Central memory CD8-positive, alpha-beta T cell (primary cell): Measurements from ENCODE around the gene AMBP.

Source experiments
- ATAC-seq: fragments of 150-1000 bp; cut with Tn5 transposase; replicated peaks from 2 replicates; pipeline ENCODE4 v1.10.0; 2022; ENCODE audit warnings: mild to moderate bottlenecking, moderate FRiP score, moderate number of reproducible peaks; ENCODE audit not compliant: poor library complexity, severe bottlenecking; ENCODE audit errors: extremely low read depth
- DNase-seq, 2 donors: peaks; one replicate each; pipeline ENCODE4 v3.0.0; 2021; ENCODE audit warnings: low spot score in 2 of 2
- H3K27ac Mint-ChIP-seq: one replicate; pipeline ENCODE4 v1.8.0; 2022; ENCODE audit warnings: low read depth, mild to moderate bottlenecking, moderate library complexity, mixed read lengths
- H3K27me3 Mint-ChIP-seq: one replicate; pipeline ENCODE4 v1.8.0; 2022; ENCODE audit warnings: mixed read lengths
- H3K36me3 Mint-ChIP-seq: one replicate; pipeline ENCODE4 v1.8.0; 2022; ENCODE audit warnings: mild to moderate bottlenecking, moderate library complexity, mixed read lengths; ENCODE audit not compliant: insufficient read depth
- H3K4me1 Mint-ChIP-seq: one replicate; pipeline ENCODE4 v1.8.0; 2022; ENCODE audit warnings: mixed read lengths
- H3K4me3 Mint-ChIP-seq: one replicate; pipeline ENCODE4 v1.8.0; 2022; ENCODE audit warnings: mild to moderate bottlenecking, moderate library complexity, mixed read lengths
- H3K9me3 Mint-ChIP-seq: one replicate; pipeline ENCODE4 v1.8.0; 2022; ENCODE audit warnings: mixed read lengths

Gene AMBP

DNA sequence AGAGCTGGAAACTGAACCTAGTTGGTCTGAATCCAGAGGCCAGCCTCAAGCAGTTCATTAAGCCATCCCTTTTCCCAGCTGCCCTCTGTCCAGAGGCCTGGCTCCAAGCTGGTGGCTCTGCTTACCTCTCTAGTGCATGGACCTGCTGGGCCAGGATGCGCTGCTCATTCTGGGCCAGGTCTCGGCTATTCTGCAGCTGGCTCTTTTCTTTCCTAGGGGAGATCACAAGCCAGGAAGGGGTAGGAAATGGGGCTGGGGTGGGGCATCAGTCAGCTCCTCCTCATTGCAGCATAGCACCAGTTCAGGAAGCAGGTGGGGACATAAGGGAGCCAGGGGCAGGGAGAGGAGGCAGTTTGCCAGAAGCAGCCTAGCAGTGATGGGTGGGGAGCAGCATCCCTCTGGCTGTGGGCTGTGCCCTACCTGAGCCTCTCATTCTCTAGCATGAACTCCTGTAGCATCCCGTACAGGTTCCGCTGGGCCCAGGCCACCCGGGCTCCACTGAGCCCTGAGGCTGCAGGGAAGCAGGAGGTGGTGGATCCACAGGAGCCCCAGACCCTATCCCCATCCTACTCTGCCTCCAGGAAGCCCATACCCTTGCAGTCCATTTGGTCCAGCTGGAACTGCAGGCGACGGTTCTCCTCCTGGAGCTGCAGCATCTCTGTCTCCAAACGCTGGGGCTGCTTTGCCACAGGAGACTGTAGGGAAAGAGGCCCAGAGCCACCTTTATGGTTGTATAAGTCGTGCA is 15.8 kb upstream of the AMBP start:
- DNase-seq (no peak), ATAC-seq (no peak)
- Mint-ChIP-seq H3K4me3 (no peak overlapping the region), H3K36me3 (no peaks in the 10 kb centered on the region), H3K4me1 (peaks cover 5% of the 10 kb centered on the region), H3K9me3 (no peaks in the 10 kb centered on the region), H3K27me3 (peaks cover 61% of the 10 kb centered on the region), H3K27ac (no peak overlapping the region)

DNA sequence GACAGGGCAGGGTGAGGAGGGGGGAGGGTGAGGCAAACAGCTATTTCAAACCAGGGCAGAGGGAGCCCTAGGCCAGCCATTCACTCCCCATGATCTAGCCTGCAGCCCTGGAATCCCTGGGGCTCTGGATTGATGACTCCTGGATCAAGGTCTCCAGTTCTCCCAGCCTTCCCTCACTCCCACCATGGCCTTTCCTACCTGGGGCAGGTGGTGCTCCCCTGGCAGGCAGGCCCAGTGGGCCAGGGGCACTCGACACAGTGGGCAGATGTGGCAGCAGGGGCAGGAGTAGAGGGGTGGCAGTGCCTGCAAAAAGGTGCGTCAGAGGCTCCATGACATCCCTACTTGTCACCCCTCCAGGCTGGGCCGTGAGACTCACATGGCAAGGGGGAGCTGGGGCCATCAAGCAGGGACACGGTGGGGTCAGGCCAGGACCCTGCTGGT is 15.0 kb upstream of the AMBP start:
- DNase-seq: no peak
- Mint-ChIP-seq H3K9me3 (no peaks in the 10 kb centered on the region), H3K4me3 (no peak overlapping the region), H3K4me1 (peaks cover 5% of the 10 kb centered on the region), H3K27ac (no peak overlapping the region), H3K27me3 (peaks cover 58% of the 10 kb centered on the region), H3K36me3 (no peaks in the 10 kb centered on the region)
- no peak for ATAC-seq

DNA sequence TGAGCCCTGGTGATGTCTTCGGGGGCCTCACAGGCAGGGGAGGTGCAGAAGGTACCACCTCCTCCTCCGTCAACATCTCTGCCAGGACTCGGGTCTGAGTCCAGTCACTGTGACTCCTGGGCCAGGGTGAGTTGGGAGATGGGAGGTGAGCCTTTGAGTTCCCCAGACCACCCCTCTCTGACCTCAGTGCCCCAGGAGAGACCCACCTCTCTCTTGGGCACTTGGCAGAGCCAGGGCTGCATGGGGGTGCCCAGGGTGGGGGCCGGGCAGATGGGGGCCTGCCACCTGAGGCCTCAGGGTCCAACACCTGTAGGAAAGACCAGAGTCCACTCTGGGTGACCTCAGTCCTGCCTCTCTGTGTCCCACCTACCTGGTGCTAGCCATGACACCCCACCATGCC is 14.2 kb upstream of the AMBP start:
- peaks cover 54% of the 10 kb centered on the region for H3K27me3 Mint-ChIP-seq
- H3K36me3 Mint-ChIP-seq: no peaks in the 10 kb centered on the region

DNA sequence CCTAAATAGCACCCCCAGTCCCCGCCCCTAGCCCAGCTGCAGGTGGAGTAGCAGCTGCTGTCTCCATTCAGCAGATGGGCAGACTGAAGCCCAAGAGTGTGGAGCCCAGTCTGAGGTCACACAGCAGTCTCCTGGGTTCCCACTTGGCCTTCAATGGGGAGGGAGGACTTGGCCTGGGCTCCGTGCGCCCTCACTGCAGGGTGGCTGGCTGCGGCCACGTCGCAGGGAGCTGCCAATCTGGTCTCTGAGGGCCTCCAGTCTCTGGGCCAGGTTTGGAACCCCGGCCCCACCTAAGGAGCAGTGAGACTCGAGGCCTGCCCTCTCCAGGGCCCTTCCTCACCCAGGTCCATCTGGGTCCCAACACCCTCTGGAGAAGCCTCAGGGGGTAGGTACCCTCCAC is 13.6 kb upstream of the AMBP start:
- H3K36me3 Mint-ChIP-seq: no peaks in the 10 kb centered on the region
- ATAC-seq: no peak
- peaks cover 54% of the 10 kb centered on the region for H3K27me3 Mint-ChIP-seq

More for the DNA sequence above, 14.2 kb upstream of the AMBP start:
- Mint-ChIP-seq H3K4me3 (no peak overlapping the region), H3K9me3 (no peaks in the 10 kb centered on the region), H3K27ac (no peak overlapping the region), H3K4me1 (peaks cover under 1% of the 10 kb centered on the region)
- DNase-seq (no peak), ATAC-seq (no peak)

DNA sequence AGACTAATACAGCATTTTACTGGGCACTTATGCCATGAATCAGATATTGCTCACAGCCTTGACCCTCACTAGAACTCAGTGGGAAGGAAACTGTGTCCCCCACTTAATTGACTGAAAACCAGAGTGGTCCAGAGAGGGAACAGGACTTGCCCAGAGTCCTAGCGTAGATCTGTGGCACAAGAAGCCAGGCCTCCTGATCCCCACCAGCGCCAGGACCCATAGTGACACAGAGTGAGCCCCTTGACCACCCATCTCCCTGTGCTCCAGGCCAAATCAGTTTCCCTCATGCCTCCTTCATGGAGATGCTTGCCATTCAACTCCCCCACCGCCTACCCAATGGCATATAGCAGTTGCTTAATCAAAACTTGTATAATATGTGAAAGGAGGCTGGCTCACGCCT is 12.7 kb upstream of the AMBP start:
- Mint-ChIP-seq H3K36me3 (no peaks in the 10 kb centered on the region), H3K9me3 (no peaks in the 10 kb centered on the region), H3K4me3 (no peak overlapping the region), H3K27ac (no peak overlapping the region), H3K4me1 (no peaks in the 10 kb centered on the region), H3K27me3 (peaks cover 54% of the 10 kb centered on the region)
- DNase-seq: no peak
- ATAC-seq: no peak

More for the DNA sequence above, 13.6 kb upstream of the AMBP start:
- H3K4me1 Mint-ChIP-seq: no peaks in the 10 kb centered on the region
- no peaks in the 10 kb centered on the region for H3K9me3 Mint-ChIP-seq
- DNase-seq: no peak
- no peak overlapping the region for H3K27ac Mint-ChIP-seq
- H3K4me3 Mint-ChIP-seq: no peak overlapping the region

DNA sequence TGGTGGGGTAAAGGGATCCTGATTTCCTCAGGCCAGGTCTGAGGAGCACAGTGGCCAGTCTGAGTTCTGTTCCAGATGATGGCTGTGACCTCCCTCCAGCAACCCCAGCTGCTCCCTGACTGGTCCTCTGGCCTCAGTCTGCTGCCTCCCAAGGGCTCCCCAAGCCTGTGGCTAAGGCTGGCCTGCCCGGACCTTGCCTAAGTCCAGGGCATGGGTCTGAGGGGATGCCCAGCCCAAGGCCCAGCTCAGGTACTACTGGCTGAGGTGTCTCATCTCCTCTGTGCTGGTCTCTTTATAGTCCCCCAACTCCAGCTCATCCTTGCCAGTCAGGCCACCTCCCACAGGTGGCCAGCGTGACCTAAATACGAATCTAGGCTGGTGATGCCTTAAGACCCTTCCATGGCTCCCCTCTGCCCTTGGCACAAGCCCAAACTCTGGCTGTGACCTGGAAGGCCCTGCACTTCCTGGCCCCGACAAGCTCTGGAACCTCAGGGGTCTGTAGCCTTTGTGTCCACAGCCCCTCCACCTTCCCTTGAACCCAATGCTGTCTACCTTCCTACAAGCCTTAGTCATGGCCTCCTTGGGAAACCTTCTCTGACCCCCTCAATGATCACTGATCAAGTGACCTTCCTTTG is 11.2 kb upstream of the AMBP start:
- no peak for ATAC-seq
- H3K27ac Mint-ChIP-seq: peak overlapping the region; percentile 68

DNA sequence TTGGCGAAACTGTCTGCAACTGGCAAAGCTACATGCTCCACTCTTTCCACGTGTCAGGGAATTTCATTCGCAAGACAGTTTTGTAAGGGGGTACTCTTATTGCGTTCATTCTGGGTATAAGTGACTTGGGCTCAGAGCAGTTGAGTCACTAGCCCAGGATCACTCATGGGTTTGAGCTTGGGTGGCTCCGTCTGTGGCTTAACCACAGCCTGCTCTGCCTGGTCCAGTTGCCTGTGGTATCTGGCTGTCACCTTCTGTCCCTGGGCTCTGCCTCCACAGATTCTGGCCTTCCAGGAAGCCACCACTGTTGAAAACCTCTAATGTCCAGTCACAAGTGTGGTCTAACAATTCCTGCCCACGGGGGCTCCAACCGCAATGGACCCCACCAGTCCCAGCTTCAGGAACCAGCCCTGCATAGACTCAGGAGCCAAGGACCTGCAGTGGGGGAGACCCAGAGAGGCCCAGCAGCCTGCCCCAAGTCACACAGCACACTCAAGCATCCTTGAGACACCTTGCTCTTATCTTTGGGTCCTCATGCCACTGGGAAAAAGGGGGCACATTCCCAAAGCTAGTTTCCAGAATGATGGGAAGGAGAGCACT is 10.6 kb upstream of the AMBP start:
- DNase-seq: no peak
- H3K27ac Mint-ChIP-seq: no peak overlapping the region
- peaks cover 37% of the 10 kb centered on the region for H3K27me3 Mint-ChIP-seq
- no peak for ATAC-seq
- no peak overlapping the region for H3K4me3 Mint-ChIP-seq
- H3K9me3 Mint-ChIP-seq: no peaks in the 10 kb centered on the region
- H3K36me3 Mint-ChIP-seq: no peaks in the 10 kb centered on the region
- no peaks in the 10 kb centered on the region for H3K4me1 Mint-ChIP-seq

More for the DNA sequence above, 11.2 kb upstream of the AMBP start:
- Mint-ChIP-seq H3K4me3 (no peak overlapping the region), H3K9me3 (no peaks in the 10 kb centered on the region), H3K36me3 (no peaks in the 10 kb centered on the region), H3K27me3 (peaks cover 40% of the 10 kb centered on the region), H3K4me1 (no peaks in the 10 kb centered on the region)
- DNase-seq: no peak

DNA sequence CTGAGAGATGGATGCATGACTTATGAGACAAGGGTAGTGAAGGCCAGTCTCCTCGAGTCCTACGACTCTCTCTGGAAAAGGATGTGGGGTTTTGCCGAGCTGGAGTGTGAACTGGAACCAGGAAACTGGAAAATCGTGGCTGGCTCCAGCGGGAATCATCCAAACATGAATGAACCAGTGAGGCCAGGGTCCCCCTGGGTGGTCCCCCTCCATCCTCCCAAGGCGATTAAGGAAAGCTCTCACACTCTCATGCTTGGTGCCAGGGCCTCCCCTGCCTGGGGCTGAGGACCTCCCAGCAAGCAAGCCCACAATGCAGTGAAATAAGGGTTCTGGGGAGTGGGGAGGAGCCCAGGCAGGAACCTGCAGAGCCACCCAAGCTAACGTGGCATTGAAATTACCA is 9.6 kb upstream of the AMBP start:
- ATAC-seq: no peak
- no peak for DNase-seq
- Mint-ChIP-seq H3K4me1 (no peaks in the 10 kb centered on the region), H3K27ac (no peak overlapping the region), H3K9me3 (no peaks in the 10 kb centered on the region), H3K4me3 (no peak overlapping the region), H3K27me3 (peaks cover 37% of the 10 kb centered on the region), H3K36me3 (no peaks in the 10 kb centered on the region)

DNA sequence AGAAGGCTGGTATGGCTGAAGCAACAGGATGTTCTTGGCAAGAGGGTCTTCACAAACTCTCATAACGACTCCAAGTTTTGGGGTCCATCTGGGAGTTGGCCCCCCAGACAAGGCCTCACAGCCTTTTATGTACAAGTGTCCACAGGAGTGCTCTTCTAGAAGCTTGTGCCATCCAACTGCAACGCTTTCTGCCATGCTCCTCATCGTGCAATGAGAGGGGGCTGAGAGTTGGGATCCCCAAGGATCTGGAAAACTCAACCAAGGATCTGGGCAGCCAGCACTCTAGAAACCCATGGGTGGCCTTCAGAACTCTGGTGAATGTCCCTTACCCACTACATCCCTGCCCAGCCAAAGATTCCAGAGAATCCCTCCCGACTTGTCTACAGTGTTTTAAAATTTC is 8.5 kb upstream of the AMBP start:
- no peaks in the 10 kb centered on the region for H3K36me3 Mint-ChIP-seq
- H3K9me3 Mint-ChIP-seq: no peaks in the 10 kb centered on the region
- H3K4me1 Mint-ChIP-seq: no peaks in the 10 kb centered on the region
- H3K4me3 Mint-ChIP-seq: no peak overlapping the region
- H3K27me3 Mint-ChIP-seq: peaks cover 37% of the 10 kb centered on the region
- DNase-seq (no peak), ATAC-seq (no peak)
- H3K27ac Mint-ChIP-seq: no peak overlapping the region

DNA sequence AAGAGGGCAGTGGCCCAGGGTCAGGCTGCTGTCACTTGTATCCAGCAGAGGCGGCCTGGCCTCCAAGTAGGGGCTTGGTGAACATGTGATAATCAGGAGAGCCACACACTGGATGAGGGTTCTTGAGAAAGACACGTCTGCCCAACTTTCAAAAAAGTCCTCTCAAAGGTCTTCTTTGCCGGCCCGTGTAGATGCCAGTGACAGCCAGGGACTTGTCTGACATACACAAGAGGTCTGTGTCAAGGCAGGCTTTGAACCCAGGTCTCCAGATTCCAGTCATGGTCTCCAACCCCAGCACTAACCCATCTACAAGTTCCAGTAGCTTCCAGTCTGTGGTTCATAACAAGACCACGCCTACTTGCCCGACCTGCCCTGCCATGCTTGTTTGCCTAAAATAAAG is 7.9 kb upstream of the AMBP start:
- H3K4me1 Mint-ChIP-seq: no peaks in the 10 kb centered on the region
- DNase-seq (no peak), ATAC-seq (no peak)
- H3K27me3 Mint-ChIP-seq: peaks cover 37% of the 10 kb centered on the region
- no peaks in the 10 kb centered on the region for H3K36me3 Mint-ChIP-seq
- H3K4me3 Mint-ChIP-seq: no peak overlapping the region
- no peak overlapping the region for H3K27ac Mint-ChIP-seq
- no peaks in the 10 kb centered on the region for H3K9me3 Mint-ChIP-seq

DNA sequence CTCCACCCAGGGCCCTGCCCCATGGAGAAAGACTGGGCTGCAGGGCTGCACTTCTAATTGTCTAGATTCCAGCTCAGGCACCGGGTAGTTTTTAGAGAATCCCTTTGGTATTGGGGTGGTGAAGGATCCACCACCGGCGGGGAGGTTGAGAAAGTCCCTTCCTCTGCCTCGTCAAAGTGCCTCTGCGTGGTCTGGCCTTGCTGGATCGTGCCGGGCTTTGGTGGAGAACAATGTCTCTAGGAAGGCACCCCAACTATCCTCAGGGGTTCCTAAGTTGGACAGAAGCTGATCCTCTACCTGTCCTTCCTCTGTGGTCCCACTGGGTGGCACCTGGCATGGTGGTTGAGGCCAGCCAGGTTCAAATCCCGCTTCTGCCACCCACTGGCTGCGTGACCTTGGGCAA is 7.3 kb upstream of the AMBP start:
- DNase-seq (no peak), ATAC-seq (no peak)
- Mint-ChIP-seq H3K27ac (no peak overlapping the region), H3K27me3 (peaks cover 31% of the 10 kb centered on the region), H3K36me3 (no peaks in the 10 kb centered on the region), H3K9me3 (no peaks in the 10 kb centered on the region), H3K4me1 (no peaks in the 10 kb centered on the region), H3K4me3 (no peak overlapping the region)

DNA sequence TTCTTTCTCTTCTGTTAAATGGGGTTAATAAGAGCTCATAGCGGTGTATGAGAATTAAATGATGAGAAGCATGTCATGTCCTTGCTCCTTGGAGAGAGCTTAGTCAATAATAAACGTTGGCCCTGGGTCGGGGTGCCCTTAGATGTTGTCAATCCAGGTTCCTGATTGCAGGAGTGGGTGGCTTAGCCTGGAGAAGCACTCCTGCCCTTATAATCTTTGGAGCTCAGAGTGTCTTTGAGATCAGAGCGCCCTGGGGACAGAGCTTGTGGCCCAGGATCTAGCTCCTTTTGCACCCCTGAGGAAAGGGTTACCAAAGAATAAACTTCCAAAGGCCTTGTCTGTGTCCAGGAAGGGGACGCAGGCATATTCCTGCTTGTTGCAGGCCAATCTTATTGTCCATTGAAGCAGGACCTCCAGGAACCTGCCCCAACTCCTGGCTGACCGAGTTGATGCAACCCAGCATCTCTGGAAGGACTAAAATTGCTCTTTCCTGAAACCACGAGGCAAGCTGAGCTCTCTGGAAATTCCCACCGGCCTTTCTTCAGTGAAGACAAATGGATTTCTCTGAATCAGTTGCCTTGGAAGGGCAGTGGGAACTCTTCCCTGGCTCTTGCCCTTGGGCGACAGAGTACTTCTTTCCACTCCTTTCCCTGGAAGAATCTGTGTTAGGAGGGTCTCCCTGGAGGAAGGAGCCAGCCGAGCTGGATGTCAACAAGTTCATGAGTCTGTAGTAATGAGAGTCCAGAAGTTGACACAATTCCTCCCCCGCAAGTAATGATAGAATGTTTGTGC is 6.4 kb upstream of the AMBP start:
- no peak for ATAC-seq
- Mint-ChIP-seq H3K36me3 (no peaks in the 10 kb centered on the region), H3K27ac (no peak overlapping the region), H3K4me3 (no peak overlapping the region), H3K9me3 (no peaks in the 10 kb centered on the region), H3K4me1 (no peaks in the 10 kb centered on the region), H3K27me3 (peaks cover 21% of the 10 kb centered on the region)
- no peak for DNase-seq
